ENCODE measurements around the gene CNNM4.

DNA sequence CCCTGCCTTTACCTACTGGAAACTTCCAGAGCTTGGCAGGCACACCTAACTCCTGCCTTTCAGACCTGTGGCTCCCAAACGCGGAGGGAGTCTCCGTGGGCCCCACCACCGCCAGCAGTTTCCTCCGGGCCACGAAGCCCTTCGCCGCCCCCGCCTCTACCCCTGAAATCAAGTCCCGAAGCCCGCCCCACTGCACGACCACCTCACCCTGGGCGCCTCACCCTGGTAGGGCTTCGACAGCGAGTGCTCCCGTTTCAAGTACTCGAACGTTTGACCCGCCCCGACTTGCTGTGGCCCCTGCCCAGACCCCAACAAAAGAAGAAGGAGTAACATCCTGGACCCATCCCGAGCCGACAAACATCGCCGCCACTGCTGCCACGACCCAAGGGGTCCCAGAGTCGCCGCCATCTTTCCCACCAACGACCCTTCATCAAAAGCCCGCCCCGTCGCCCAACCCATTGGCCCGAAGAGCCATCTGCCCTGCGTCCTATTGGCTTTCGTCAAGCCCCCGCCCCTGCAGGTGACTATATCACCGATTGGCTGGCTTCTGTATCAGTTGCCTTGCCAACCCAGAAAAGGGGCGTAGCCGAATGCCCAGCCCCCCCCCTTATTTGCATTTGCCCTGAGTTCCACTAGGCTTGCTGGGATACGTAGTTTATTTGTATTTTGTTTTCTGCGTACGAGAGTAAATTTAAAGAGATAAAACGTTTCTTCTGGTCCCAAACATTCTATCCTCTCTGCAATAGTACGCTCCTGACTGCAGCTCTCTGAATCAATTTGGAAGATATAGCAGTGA lies 20.9 kb upstream of the CNNM4 start, which contains the start of gene LMAN2L:
- TF ChIP-seq CTCF (IDR thresholded peaks at IDR 0.05) (no peak), POLR2AphosphoS5 (IDR thresholded peaks at IDR 0.05; ENCODE audit: insufficient read depth in 1 of 2, low read depth in 1 of 2) (peak; percentile 77 to 94), POLR2A (IDR thresholded peaks at IDR 0.05) (no peak)
